HG03439 (cell line): ENCODE data around the gene FBP2.

ENCODE experiments used
- ATAC-seq: cut with Tn5 transposase; IDR thresholded peaks from one replicate; pipeline ENCODE4 v1.9.1; 2021; ENCODE audit warnings: mild to moderate bottlenecking, moderate library complexity; ENCODE audit not compliant: unreplicated experiment

Gene FBP2

DNA sequence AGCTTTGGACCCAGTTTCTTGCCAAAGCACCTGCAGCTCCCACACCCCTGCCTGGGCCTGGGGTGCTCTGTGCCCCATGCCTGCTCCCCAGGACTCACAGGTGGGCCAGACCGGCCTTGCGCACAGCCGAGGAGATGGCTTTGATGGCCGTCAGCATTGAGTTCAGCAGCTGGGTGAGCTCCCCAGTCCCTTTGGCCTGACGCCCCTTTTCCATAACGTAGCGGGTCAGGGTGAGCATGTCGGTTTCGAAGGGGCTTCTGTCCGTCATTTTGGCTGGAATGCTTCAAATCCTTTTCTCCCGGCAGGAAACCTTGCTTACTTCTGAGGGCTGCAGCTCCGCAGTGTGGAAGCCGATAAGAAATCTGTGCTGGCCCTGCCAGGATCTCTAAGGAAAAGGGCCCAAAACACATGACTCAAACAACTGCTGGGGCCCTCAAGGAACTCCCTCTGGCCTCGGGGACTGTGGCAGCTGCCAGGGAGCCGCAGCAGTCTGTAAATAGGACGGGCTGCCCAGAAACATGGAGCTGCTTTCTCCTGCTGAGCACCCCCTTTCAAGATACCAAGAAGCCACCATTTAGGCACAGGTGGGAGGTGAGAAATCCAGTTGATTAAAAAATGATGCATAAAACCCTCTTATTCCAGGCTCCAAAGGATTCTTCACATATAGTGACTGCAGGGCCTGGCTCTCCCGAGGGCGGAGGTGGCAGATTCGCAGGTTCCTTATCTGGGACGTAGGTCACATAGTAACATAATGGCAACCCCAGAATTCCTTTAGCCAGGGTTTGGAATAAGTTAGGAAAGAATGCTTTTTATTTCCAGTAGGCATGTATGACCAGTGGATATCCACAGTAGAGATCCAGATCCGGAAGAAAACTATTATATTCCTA is at the start of gene FBP2:
TSS of gene FBP2 (minus strand) at position 366 of the 887 bp plus-strand sequence. CDS start at position 268, 98 bp downstream.
- no peak for ATAC-seq

DNA sequence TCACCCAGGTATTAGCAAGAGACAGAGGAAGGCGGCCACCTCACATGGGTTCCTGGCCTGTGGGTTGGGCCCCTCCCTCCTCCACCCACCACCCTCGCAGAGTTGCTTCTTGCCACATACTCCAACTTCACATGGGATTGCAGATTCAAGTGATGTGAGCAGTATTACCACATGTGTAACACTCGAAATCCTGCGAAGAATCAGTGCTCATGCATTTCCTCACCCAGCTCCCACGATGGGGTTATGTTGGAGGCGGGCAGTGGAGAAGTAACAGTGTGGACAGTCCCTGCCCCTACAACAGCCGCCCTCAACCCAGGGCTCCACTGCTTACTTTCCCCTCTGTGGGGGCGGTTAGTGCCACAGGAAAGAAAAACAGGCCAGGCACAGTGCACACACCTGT is 49.6 kb upstream of the FBP2 start:
- ATAC-seq = no peak

DNA sequence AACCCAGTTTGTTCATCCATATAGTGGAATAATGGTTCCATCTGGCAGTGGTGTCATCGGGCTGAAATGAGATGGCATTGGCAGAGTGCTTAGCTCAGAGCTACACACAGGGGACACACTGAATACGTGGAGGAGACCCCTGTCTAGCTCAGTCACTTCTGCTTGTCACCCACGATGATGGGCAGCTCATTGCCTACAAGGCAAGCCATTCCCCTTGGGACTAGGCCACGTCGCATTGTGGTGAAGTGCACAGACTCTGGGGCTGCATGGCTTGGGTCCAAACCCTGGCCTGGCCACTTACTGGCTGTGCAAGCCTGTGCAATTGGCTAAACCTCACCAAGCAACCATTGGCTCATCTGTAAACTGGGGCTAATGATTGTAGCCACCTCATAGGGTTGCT is 48.9 kb upstream of the FBP2 start:
- ATAC-seq = no peak

DNA sequence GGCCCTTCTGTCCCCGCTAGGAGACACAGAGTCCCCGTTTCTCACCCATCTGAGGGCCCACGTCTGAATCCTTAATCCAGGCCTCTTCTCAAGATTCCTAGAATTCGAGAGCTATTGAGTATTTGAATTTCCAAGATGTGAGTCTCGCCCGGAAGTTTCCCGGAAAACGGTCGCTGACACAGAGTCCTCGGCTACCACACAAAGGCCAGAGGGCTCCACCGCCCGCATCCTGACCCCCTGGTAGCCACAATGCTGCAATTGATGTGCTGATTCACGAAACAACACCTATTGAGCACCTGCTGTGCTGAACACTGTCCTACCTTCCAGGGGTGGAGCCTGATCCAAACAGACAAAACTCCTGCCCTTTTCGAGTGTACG is 46.4 kb upstream of the FBP2 start:
- ATAC-seq = no peak

DNA sequence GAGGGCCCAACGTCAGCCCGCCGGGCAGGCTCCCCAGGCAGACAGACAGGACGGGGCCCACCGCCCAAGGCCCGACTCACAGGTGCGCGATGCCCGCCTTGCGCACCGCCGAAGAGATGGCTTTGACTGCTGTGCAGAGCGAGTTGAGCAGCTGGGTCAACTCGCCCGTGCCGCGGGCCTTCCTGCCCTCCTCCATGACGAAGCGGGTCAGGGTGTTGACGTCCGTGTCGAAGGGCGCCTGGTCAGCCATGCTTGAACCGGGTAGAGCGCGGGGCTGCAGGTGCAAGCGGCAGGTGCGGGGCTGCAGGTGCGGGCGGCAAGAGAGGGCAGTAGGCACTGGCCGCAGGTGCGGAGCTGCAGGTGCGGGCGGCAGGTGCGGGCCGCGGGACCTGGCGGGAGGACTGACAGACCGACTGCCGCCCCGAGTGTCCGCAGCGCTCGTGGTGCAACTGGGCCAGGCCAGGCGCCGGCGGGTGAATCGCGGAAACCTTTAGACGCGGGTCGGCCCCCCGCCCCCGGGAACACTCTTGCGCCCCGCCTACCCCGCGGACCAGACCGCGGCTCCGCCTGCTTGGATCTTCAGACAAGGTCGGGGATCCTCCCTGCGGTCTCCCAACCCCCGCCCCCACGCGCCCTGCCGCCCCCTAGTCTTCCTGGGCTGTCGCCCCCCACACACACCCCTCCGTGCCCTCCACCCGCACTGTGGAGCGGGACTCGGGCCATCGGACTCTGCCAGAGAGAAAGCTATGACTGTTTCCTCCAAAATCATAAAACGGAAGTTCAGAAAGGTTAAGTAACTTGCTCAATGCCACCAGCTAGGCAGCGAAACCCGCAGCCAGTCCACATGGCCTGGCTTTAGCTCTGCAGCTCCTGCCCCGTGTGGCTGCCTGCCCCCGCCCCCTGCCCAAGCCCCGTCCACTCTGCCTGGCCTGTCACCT is 45.7 kb upstream of the FBP2 start, which contains the start of gene FBP1:
TSS of gene FBP1 (minus strand) at position 458 of the 938 bp plus-strand sequence. CDS start at position 250, 208 bp downstream.
- ATAC-seq = no peak

DNA sequence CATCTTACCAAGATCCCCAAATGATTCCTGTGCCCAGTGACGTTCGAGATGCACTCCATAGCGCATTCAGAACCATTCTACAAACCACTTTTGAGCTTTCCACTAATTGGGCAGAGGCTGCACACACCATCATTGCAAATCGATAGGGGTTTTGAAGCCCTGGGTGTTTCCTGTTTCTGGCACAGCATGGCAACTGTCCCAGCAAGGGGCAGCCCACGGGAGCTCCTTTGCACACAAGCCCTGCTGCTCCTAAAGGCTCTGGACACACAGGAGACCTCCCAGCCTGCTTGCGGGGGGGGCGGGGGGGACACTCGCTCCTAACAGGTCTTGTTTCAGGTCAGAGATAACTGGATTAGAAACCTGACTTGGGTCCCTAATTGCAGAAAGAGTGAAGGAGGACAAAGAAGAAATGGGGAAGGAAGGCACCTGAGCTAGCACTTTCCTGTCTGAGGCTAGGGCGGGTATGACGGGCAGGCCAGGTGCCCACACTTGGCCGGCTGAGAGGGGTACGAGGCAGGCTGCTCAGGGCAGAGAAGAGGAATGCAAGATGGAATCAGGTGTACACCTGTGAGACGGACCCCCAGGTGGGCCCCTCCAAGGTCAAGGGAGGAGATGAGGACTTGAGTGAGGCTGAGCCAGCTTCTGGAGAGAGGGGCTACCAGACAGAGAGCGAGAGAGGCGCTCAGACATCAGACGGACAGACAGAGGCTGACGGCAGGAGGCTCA is 44.9 kb upstream of the FBP2 start:
- no peak for ATAC-seq

- no peak for ATAC-seq
Observed at GRCh38 chr9:94632737-94633136, 39.1 kb upstream of the FBP2 start.

GRCh38 chr9:94631599-94631998 is 38.0 kb upstream of the FBP2 start:
- no peak for ATAC-seq

DNA sequence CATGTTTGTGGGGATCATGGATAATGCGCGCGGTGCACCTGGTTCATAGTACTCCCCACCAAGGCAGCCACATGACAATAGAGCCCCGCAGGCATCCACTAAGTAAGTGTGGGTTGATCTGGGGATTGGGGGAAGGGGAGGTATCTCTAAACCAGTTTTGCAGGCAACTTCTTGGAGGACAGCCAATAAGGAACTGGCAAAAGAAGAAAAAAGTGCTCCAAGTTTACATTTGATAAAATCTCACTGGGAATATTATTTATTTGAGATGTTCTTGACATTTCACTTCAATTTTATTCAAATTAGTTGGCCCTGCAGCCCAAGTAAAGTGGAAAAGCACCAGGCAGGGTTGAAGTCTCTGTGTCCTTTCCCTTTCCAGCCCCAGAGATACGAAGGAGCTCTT is 37.2 kb upstream of the FBP2 start:
- ATAC-seq = no peak

DNA sequence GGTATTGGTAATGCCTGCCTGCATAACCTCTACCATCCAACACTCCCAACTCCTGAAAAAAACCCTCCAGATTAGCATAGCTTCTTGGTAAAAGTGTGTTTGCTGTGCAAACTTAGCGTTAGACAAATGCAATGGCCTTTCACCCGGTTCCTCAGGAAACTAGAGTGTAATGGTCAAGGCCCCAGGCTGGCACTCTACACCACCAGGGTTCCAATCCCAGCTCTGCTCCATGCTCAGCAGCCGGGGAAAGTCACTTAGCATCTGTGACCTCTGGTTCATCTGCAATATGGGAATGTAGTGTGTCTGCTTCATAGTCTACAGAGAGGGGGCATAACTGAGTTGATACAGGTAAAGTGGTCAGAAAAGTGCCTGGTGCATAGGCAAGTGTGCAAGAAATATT is 36.7 kb upstream of the FBP2 start:
- ATAC-seq = no peak

GRCh38 chr9:94627287-94627686 is 33.7 kb upstream of the FBP2 start:
- ATAC-seq = no peak

DNA sequence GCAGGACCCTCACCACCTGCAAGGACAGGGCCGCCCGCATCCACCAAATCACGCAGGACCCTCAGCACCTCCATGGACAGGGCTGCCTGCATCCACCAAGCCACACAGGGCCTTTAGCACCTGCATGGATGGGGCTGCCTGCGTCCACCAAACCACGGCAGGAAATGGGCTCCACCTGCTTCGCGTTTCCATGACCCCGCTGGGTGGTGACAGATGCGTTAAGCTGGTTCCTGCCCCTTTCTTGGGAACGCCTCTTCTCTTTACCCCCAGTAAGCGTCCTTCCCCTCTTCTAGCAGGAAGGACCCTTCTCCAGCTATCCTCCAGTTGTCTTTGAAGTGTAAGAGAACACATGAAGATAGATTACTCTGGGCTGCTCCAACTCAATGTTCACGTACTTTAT is 32.2 kb upstream of the FBP2 start:
- ATAC-seq = no peak

DNA sequence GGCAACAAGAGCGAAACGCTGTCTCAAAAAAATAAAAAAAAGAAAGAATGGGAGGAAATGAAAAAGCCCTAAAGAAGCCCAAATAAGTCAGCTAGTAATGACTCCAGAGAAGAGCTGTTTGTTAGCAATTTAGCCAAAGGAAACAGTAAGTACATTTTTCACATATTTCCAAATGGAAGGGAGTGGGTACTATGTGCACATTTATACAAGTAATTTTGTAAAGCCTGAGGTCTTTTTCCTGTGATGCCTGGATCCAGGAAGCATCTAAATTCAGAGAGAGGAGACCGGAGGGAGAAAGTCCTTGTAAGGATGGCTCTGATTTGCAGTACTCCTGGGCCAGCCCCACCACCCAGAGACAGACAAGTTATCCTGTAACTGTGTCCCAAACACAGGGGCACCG is 31.0 kb upstream of the FBP2 start:
- ATAC-seq = no peak

DNA sequence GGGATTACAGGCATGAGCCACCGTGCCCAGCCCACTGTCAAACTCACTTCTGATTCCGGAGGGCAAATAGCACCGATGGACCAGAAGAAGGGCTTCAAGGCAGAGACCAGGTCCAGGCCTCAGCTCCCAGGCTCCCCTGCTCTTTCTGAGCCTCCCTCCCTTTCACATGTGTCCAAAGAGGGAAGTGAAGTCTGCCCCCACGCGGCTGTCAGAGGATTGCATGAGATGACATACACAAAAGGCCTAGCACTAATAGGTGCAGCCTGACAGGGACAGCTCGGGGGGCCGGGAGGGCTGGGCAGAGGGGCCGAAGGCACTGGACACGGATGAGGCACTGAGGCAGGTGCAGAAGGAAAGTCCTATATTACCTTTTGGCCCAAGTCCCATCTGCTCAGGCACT is 29.6 kb upstream of the FBP2 start:
- ATAC-seq = no peak

DNA sequence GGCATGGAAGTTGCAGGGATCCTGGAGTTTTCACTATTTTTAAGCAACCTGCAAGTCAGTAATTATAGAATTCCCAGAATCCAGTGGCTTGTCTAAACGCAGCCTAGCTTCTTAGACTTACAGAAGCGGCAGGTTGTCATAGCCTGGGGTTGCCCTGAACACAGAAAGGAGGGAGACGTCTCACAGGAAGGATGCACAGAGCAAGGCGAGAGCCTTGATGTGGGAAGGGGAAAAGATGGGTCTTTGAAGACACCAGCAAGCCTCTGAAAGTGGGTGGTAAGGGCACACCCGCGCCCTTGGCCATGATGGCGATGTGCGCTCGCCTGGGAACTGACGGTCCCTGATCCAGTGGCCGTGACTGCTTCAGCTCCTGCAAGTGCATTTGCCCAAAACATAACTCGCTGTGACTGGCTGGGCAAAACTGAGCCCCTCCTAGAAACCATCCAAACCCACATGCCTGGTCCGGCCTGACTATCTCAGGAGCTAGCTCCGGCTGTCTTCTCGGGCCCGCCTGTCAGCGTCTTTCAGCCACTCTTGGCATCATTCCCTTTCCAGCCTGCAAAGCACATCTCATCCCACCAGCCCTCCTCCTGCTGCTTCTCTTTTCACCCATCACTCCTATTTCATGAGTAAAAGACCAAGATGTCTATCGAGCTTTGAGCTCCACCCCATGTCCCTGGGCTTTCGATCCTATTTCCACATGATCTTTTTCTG is 28.6 kb upstream of the FBP2 start:
- no peak for ATAC-seq

- no peak for ATAC-seq
Observed at GRCh38 chr9:94619026-94619425, 25.4 kb upstream of the FBP2 start.

- ATAC-seq = no peak
Observed at GRCh38 chr9:94613003-94613402, 19.4 kb upstream of the FBP2 start.

DNA sequence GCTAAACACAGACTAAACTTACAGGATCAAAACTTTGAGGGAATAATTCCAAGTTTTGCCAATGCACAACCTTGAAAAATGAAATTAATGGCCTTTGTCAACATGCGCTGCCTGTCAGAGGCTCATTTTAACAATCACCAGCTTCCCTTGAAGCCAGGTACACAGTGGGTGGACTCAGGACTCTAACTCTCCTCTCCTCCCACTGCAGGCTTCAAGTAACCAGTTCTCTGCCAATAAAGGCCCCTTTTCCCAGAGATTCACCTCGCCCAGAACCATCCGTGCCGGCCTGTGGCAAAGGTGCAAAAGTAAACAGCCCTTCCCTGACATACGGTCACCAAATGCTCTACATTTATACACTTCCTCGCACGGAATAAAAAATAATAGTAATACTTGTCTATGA is 18.4 kb upstream of the FBP2 start:
- ATAC-seq = no peak

GRCh38 chr9:94611638-94612068 is 18.0 kb upstream of the FBP2 start:
- ATAC-seq = no peak

GRCh38 chr9:94610181-94610606 is 16.6 kb upstream of the FBP2 start:
- no peak for ATAC-seq

DNA sequence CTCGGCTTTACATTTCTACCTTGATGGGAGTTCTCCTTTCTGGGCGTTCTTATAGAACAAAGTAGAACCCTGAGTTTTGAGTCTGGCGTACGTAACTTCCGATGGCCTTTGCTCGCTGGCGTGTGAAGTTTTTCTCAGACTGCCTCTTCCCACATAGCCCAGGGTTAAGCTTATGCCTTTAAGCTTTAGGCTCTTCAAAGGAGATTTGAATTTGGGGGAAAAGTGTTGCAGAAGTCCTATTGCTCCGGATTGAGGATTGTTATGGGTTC is 13.7 kb upstream of the FBP2 start:
- no peak for ATAC-seq
